Right renal cortex interstitium (tissue), 3 donors: ENCODE results near the gene PPP2R2B. TPM values are rescaled to one million over a fixed set of nuclear protein-coding genes. Genes with fewer than 3 reads are reported as not detected.
"Not testable (repeated sequence)": the region's sequence is repeated elsewhere in the genome, so short reads cannot be mapped to it uniquely, and the experiment has no call there.

Experiments
- DNase-seq, 3 donors: peaks; one replicate each; pipeline ENCODE4 v3.0.0-alpha.2; 2013; ENCODE audit warnings: low read depth in 3 of 3, low spot score in 2 of 3
- polyA plus RNA-seq, 3 donors: library from polyadenylated mRNA; unstranded; fragments of 120-200 nt; gene quantifications; one replicate each; pipeline ENCODE4 v1.2.1, GENCODE V29; 2013; ENCODE audit not compliant: insufficient read length in 3 of 3

PPP2R2B gene
- polyA plus RNA-seq, 3 donors = 12.5 to 15.0 (median 13.8) TPM

- DNase-seq = no peak
These were observed 310.4 kb downstream of the PPP2R2B start for GRCh38 chr5:146568161-146568560.

GRCh38 chr5:146565764-146566367, 312.7 kb downstream of the PPP2R2B start:
- DNase-seq = peak in 2 of 3 donors; percentile 7 to 8

GRCh38 chr5:146564007-146564762, 314.4 kb downstream of the PPP2R2B start:
- no peak for DNase-seq

- DNase-seq = no peak
These were observed 316.1 kb downstream of the PPP2R2B start for GRCh38 chr5:146562461-146562860.

- DNase-seq = no peak
These were observed 316.8 kb downstream of the PPP2R2B start for GRCh38 chr5:146561711-146562110.

GRCh38 chr5:146560205-146560812, 318.2 kb downstream of the PPP2R2B start:
- no peak for DNase-seq

GRCh38 chr5:146556884-146557283, 321.7 kb downstream of the PPP2R2B start:
- DNase-seq = not testable (repeated sequence)

- DNase-seq = no peak
These were observed 325.1 kb downstream of the PPP2R2B start for GRCh38 chr5:146553446-146553845.

GRCh38 chr5:146549615-146550014, 328.9 kb downstream of the PPP2R2B start:
- no peak for DNase-seq

- DNase-seq = no peak
These were observed 329.6 kb downstream of the PPP2R2B start for GRCh38 chr5:146548781-146549449.

- no peak for DNase-seq
These were observed 334.3 kb downstream of the PPP2R2B start for GRCh38 chr5:146544232-146544631.

GRCh38 chr5:146541958-146542849, 336.4 kb downstream of the PPP2R2B start:
- peak in 2 of 3 donors; percentile 18 to 25 for DNase-seq

GRCh38 chr5:146540414-146540813, 338.1 kb downstream of the PPP2R2B start:
- DNase-seq = no peak

GRCh38 chr5:146539973-146540372, 338.6 kb downstream of the PPP2R2B start:
- no peak for DNase-seq

- DNase-seq = no peak
These were observed 340.1 kb downstream of the PPP2R2B start for GRCh38 chr5:146538432-146538831.

- no peak for DNase-seq
These were observed 344.7 kb downstream of the PPP2R2B start for GRCh38 chr5:146533882-146534281.

GRCh38 chr5:146533260-146533857, 345.2 kb downstream of the PPP2R2B start:
- peak in 2 of 3 donors; percentile 25 to 47 for DNase-seq
